B cell (primary cell): ENCODE results near the gene ITGA5. TPM values are rescaled to one million over a fixed set of nuclear protein-coding genes. Genes with fewer than 3 reads are reported as not detected.

Experiments used
- ATAC-seq: fragments of 200-7000 bp; cut with Tn5 transposase; one replicate; pipeline ENCODE4 v1.10.0; 2021; ENCODE audit warnings: low read depth, mild to moderate bottlenecking, moderate number of reproducible peaks, moderate library complexity
- CTCF ChIA-PET: fragments of 350-600 bp; sonication (Branson Sonifier 250); formaldehyde crosslinking; loops from one replicate; lab custom pipeline; 2021; ENCODE audit warnings: antibody characterized with exemption, inconsistent platforms; lab: Charles Lee
- POLR2A ChIA-PET: fragments of 350-600 bp; sonication (Branson Sonifier 250); formaldehyde crosslinking; loops from one replicate; lab custom pipeline; 2021; ENCODE audit warnings: antibody characterized with exemption; lab: Charles Lee
- DNase-seq: peaks from one replicate; pipeline ENCODE4 v3.0.0; 2013
- H2AFZ ChIP-seq: 2 replicates; pipeline ENCODE4 v1.6.1; 2012; ENCODE audit warnings: mild to moderate bottlenecking, low read depth, low read length; ENCODE audit not compliant: insufficient read depth, poor library complexity, severe bottlenecking
- H3K27ac ChIP-seq, 2 donors: 1 replicate in 1 of 2; 2 replicates in 1 of 2; pipeline ENCODE4 v1.5.1; 2012 to 2013; ENCODE audit warnings: low read length in 2 of 2, mild to moderate bottlenecking in 2 of 2, moderate library complexity in 1 of 2
- H3K27me3 ChIP-seq, 4 experiments: fragments of 200-600 bp in 1 of 4; sonication (generic) in 1 of 4; replicated peaks in 1 of 4; 1 replicate in 2 of 4; 2 replicates in 2 of 4; pipeline versions ENCODE4 v1.6.1 to v1.7.0; 2013 to 2016; ENCODE audit warnings: low read length in 3 of 4, mild to moderate bottlenecking in 2 of 4, mixed read lengths in 1 of 4, moderate library complexity in 1 of 4; ENCODE audit not compliant: insufficient read depth in 4 of 4, control insufficient read depth in 3 of 4; ENCODE audit errors: control extremely low read depth in 1 of 4
- H3K36me3 ChIP-seq, 2 experiments: replicated peaks in 1 of 2; 1 replicate in 1 of 2; 2 replicates in 1 of 2; pipeline versions ENCODE4 v1.6.1 to v1.7.1; 2013; ENCODE audit warnings: low read length in 1 of 2; ENCODE audit not compliant: insufficient read depth in 2 of 2, control insufficient read depth in 1 of 2; ENCODE audit errors: control extremely low read depth in 1 of 2, extremely low read depth in 1 of 2
- H3K4me1 ChIP-seq, 2 donors: fragments of 200-600 bp in 1 of 2; sonication (generic) in 1 of 2; 1 replicate in 1 of 2; 2 replicates in 1 of 2; pipeline versions ENCODE4 v1.5.1 to v1.6.1; 2013 to 2017; ENCODE audit warnings: low read length in 2 of 2; ENCODE audit not compliant: control insufficient read depth in 2 of 2, insufficient read depth in 2 of 2
- H3K4me2 ChIP-seq: replicated peaks from 2 replicates; pipeline ENCODE3; 2012; ENCODE audit warnings: mild to moderate bottlenecking, low read depth, low read length; ENCODE audit not compliant: poor library complexity, severe bottlenecking
- H3K4me3 ChIP-seq, 5 experiments: fragments of 200-600 bp in 1 of 5; sonication (generic) in 1 of 5; 1 replicate in 3 of 5; 2 replicates in 2 of 5; pipeline versions ENCODE4 v1.5.1 to v1.7.0; 2011 to 2016; ENCODE audit warnings: low read length in 4 of 5, mild to moderate bottlenecking in 4 of 5, low read depth in 2 of 5, control low read depth in 1 of 5, moderate library complexity in 1 of 5; ENCODE audit not compliant: insufficient read depth in 1 of 5; ENCODE audit errors: control extremely low read depth in 1 of 5, extremely low read depth in 1 of 5
- H3K79me2 ChIP-seq: fragments of 200-600 bp; sonication (generic); one replicate; pipeline ENCODE4 v1.6.0; 2016; ENCODE audit warnings: low read length; ENCODE audit not compliant: control insufficient read depth, insufficient read depth
- H3K9ac ChIP-seq: fragments of 200-600 bp; sonication (generic); 2 replicates; pipeline ENCODE4 v1.6.1; 2017; ENCODE audit warnings: mild to moderate bottlenecking, low read length, moderate library complexity
- H3K9me3 ChIP-seq, 3 donors: one replicate each; pipeline versions ENCODE4 v1.6.1 to v1.7.1; 2013; ENCODE audit warnings: low read length in 2 of 3; ENCODE audit not compliant: control insufficient read depth in 2 of 3, insufficient read depth in 1 of 3; ENCODE audit errors: control extremely low read depth in 1 of 3
- H4K20me1 ChIP-seq: 2 replicates; pipeline ENCODE4 v1.6.0; 2012; ENCODE audit warnings: mild to moderate bottlenecking, low read length; ENCODE audit not compliant: insufficient read depth, control insufficient read depth, poor library complexity, severe bottlenecking
- H3K27ac Mint-ChIP-seq: one replicate; pipeline ENCODE4 v1.8.0; 2021; ENCODE audit warnings: mixed read lengths
- H3K27me3 Mint-ChIP-seq: one replicate; pipeline ENCODE4 v1.8.0; 2021; ENCODE audit warnings: mixed read lengths
- H3K4me1 Mint-ChIP-seq: one replicate; pipeline ENCODE4 v1.8.0; 2021; ENCODE audit warnings: mixed read lengths
- H3K4me3 Mint-ChIP-seq: one replicate; pipeline ENCODE4 v1.8.0; 2021; ENCODE audit warnings: mixed read lengths
- H3K9me3 Mint-ChIP-seq: one replicate; pipeline ENCODE4 v1.8.0; 2022; ENCODE audit warnings: mixed read lengths; ENCODE audit not compliant: insufficient read depth
- CTCF ChIP-seq: fragments of 200-600 bp; IDR thresholded peaks from one replicate; pipeline ENCODE4 v1.8.0; 2022; ENCODE audit warnings: antibody characterized with exemption, mild to moderate bottlenecking
- EZH2 ChIP-seq: IDR thresholded peaks from 2 replicates; pipeline ENCODE4 v1.6.1; 2012; ENCODE audit warnings: borderline replicate concordance, low read depth, mild to moderate bottlenecking, moderate library complexity, low read length; ENCODE audit not compliant: insufficient read depth, poor library complexity, severe bottlenecking
- WGBS: methylation state at CpG from one replicate; pipeline ENCODE4 v1.1.5; 2013; ENCODE audit warnings: missing lambda C conversion rate; ENCODE audit not compliant: insufficient coverage; 5-methylcytosine and 5-hydroxymethylcytosine counted together
- intact Hi-C: fragments of 100-400 bp; cut with micrococcal nuclease; formaldehyde crosslinking; loops from one replicate; pipeline ENCODE4 v1.10.0; 2022
- polyA plus RNA-seq: library from polyadenylated mRNA; depleted of rRNA; stranded (reverse); fragments of >200 nt; gene quantifications from 2 replicates; pipeline ENCODE4 v1.2.3, GENCODE V29; 2012
- total RNA-seq, 2 donors: library from RNA; stranded (reverse); fragments of 120-200 nt in 1 of 2; gene quantifications; 1 replicate in 1 of 2; 2 replicates in 1 of 2; pipeline versions ENCODE4 v1.2.3 to v1.2.4, GENCODE V29; 2013 to 2022

The ITGA5 gene
- total and polyA plus RNA-seq, 2 donors (not counting 1 experiment from before 2014, with no cell fraction given), result 3.6 to 6.1 TPM

DNA sequence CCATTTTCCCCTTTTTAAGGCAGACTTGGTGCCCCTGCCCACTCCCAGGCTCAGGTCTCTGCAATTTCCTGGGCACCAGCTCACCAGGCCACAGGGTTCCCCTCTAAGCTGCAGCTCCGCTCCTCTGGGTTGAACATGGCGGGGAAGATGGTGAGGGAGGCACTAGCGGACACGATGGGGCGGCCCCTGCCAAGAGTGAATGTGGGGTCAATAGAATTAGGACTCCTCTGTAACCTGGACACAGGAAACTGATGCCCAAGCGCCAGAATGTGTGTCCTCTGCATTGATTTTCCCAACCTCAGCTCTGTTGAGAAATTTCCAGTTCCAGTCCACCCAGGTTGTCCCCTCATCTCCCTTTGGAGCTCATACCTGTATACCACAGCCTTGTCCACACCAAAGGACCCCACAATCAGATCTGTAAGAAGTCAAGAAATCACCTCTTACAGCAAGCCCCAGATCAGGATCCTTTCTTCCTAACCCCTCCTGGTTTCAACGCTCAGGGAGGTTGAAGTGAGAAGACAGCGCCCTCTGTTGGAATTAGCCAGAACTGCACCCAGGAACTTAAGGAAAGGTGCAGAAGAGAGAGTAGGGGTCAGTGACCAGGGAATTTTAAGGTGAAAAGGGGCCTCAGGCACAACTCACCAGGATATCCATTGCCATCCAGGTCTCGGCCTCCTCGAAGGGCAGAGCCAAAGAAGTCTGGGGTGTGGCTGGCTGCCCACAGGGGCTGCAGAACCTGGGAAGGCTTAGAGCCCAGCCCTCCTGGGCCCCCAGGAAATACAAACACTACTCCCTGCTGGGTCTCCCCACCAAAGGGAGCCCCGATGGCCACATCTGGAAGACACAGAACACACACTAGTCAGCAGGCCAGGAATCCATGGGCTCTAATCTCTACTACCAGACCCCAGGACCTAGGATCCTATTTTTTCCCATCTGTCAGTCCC, 14.7 kb downstream of the ITGA5 start:
- Mint-ChIP-seq H3K4me1 (peaks cover 9% of the 10 kb centered on the region), H3K9me3 (no peaks in the 10 kb centered on the region), H3K27ac (no peak overlapping the region), H3K4me3 (no peak overlapping the region), H3K27me3 (peaks cover 7% of the 10 kb centered on the region)
- peak; percentile 74 for DNase-seq
- peaks cover 0 to 8% of the 10 kb centered on the region in 2 experiments for H3K36me3 ChIP-seq
- no peaks in the 10 kb centered on the region for H4K20me1 ChIP-seq
- peak; percentile 73 for ATAC-seq
- peaks cover 4 to 12% of the 10 kb centered on the region in 2 donors for H3K4me1 ChIP-seq
- H3K79me2 ChIP-seq, result no peaks in the 10 kb centered on the region
- TF ChIP-seq CTCF (peak; percentile 100), EZH2 (no peak)
- intact Hi-C loops, result loop anchor here (1.0 to 2.0 kb wide), 2 partner anchors 9 to 14 kb away; partner anchors contain the start of gene ITGA5
- H3K9me3 ChIP-seq, result no peaks in the 10 kb centered on the region
- no peak overlapping the region for H3K27ac ChIP-seq
- ChIA-PET CTCF (interaction anchor here (1.0 to 12.3 kb wide), 6 partner anchors 8 to 61 kb away, joined by 3 to 1030 read pairs (median 4); partner anchors contain the start of gene ITGA5), POLR2A (interaction anchor here (1.0 kb wide), 1 partner anchor 25 kb away, joined by 3 read pairs; no protein-coding TSS in a partner anchor)
- no peaks in the 10 kb centered on the region for H3K27me3 ChIP-seq
- no peak overlapping the region for H2AFZ ChIP-seq
- no peak overlapping the region for H3K4me2 ChIP-seq
- 72% methylated on average over 6 of the region's 11 CpGs for WGBS
- no peak overlapping the region for H3K4me3 ChIP-seq
- H3K9ac ChIP-seq, result no peak overlapping the region

- Histone ChIP-seq H3K36me3 (peaks cover 0 to 8% of the 10 kb centered on the region in 2 experiments), H3K4me2 (no peak overlapping the region), H3K27me3 (no peaks in the 10 kb centered on the region), H2AFZ (no peak overlapping the region), H3K4me1 (peaks cover 0 to 7% of the 10 kb centered on the region in 2 donors), H3K4me3 (no peak overlapping the region), H3K9me3 (no peaks in the 10 kb centered on the region), H4K20me1 (no peaks in the 10 kb centered on the region), H3K79me2 (no peaks in the 10 kb centered on the region), H3K27ac (no peak overlapping the region), H3K9ac (no peak overlapping the region)
- no CpG with 5 or more reads among the region's 2 CpGs for WGBS
- CTCF ChIA-PET, result interaction anchor here (0.7 to 12.3 kb wide), 7 partner anchors 14 to 395 kb away, joined by 3 to 1030 read pairs (median 28); partner anchors contain the start of genes ITGA5 and NCKAP1L
- peaks cover 3% of the 10 kb centered on the region for H3K4me1 Mint-ChIP-seq
- DNase-seq (no peak), ATAC-seq (no peak)
- no peak for TF ChIP-seq EZH2
- no peak for TF ChIP-seq CTCF
- intact Hi-C loops, result no loop called here
- POLR2A ChIA-PET, result no interaction called here
- peaks cover 3% of the 10 kb centered on the region for H3K27me3 Mint-ChIP-seq
- no peak overlapping the region for H3K27ac Mint-ChIP-seq
- no peaks in the 10 kb centered on the region for H3K9me3 Mint-ChIP-seq
- no peak overlapping the region for H3K4me3 Mint-ChIP-seq
Measured at GRCh38 chr12:54401119-54401518, 17.9 kb downstream of the ITGA5 start.
